ENCODE data around the gene PRDM8.
"Not testable (repeated sequence)": the region's sequence is repeated elsewhere in the genome, so short reads cannot be mapped to it uniquely, and the experiment has no call there.

The PRDM8 gene

DNA sequence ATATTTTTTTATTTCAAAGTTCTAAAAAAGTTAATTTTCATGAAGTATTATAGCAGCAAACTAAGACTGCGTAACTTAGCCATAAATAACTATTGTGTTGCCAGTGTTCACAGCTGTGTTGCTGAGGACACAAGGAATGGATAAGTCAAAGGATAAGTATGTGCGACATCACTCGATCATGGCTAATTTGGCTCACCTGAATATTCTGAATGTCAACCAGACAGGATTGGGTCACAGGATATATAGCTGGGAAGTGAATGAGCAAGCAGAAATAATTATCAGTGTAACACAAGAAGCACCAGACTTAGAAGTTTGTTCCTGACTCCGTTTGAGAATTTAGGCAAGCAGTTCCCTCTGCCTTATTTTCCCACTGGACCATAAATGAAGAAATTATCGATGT, 33.9 kb downstream of the PRDM8 start:
- no peak for DNase-seq

DNA sequence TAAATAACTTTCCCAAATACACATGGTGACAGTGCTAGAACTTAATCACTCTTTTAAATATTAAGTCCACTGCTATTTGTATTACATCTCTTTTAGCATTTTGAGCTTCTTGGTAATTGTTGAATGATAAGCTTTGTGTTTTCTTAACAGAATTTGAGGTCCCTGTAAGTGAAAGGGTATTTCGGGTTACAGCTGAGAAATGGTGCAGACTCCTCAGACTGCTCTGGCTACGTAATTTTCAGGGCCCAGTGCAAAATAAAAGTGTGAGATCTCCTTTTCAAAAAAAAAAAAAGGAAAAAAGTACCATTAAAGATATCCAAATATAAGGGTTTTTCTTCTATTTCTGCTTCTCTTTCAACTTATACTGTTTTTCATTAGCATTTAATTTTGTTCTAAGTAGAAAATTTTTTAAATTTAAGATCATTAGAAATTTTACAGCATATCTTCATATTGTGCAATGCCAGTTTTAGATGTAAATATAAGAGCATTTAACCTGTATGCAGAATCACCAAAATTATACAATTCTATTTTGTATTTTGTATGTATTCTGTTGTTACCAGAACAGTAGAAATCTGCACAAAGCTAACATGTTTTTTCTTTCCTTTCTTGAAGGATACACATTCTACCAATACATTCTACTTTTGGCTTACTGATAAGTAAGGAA, 35.5 kb downstream of the PRDM8 start:
- no peak for DNase-seq

DNA sequence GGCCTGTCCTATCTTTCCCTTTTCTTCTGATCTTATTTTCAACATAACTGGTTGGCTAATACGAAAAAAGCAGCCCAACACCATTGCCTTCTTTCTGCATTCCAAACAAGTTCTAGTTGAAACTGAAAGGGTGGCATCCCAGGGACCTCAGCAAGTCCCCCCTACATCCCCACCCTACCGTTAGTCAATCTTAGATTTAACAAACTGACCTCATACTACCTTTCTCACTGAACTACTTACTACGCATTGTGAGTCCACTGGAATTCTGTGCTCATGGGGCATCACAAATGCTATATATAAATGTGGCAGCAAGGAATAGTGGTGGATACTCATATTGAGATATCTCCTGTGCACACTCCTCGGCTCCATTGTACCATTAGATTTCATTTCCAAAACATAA, 36.1 kb downstream of the PRDM8 start:
- DNase-seq, result no peak

DNA sequence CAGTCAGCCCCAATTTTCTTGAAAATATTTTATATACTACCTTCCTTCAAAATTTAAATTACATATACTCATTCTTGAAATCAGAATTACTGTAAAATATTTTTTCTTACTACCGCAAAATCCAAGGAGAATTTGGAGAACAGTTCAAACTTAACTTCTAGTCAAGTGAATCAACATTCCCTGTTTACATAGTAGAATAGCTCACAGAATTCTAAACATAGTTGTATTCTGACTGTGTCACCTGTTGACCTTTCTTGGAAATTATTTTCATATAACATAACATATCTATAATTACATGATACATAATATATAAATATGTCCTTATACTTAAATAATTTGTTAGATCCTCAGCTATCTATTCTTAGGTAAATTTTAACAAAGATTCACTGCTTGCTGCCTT, 38.1 kb downstream of the PRDM8 start:
- no peak for DNase-seq

GRCh38 chr4:80237992-80238391, 40.7 kb downstream of the PRDM8 start:
- DNase-seq, result no peak

- DNase-seq, result no peak
These were observed 42.3 kb downstream of the PRDM8 start for GRCh38 chr4:80239480-80240150.

GRCh38 chr4:80240976-80241375, 43.7 kb downstream of the PRDM8 start:
- no peak for DNase-seq

DNA sequence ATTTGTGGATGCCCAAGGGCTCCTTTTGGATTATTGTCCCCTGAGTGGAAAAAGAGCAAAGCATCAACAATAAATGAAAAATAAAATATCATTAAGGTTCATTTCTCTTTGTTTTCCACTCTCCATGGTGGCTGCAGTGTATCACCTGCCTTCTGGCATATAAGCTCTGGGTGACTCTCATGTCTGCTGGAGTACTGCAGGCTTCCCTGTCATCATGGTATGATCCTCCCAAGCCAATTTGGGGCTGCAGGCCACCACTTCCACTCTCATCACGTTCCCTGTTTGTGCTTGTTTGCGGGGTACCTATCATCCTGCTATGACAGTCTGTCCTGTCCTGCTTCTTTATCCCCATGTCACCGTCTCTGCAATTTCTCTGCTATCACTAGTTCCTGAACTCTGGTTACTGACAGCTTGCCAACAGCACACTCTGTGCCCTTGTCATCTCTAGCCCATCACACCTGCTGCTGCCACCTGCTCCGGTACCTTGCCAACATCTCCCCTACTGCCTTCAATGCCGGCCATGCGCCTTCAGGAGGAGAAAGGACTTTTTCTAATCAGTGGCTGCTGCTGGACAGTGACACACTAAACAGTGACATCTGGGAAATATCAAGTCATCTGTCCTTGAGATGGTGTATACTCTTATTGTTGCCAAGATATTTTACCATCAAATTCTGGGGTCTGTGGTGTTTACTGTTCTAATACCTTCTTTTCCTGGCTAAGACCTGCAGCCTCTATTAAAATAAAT, 46.1 kb downstream of the PRDM8 start:
- DNase-seq, result no peak

DNA sequence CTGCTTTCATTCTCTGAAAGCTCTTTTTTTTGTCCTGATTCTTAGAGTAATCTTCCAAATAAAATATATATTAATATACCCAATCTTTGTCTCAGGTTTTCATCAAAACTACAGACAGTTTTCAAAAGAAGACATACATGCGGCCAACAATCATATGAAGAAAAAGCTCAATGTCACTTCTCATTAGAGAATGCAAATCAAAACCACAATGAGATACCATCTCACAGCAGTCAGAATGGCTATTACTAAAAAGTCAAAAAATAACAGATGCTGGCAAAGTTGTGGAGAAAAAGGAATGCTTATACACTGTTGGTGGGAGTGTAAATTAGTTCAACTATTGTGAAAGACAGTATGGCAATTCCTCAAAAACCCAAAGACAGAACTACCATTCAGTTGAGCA, 50.2 kb downstream of the PRDM8 start:
- DNase-seq, result not testable (repeated sequence)

GRCh38 chr4:80249144-80249543, 51.8 kb downstream of the PRDM8 start:
- DNase-seq, result no peak

DNA sequence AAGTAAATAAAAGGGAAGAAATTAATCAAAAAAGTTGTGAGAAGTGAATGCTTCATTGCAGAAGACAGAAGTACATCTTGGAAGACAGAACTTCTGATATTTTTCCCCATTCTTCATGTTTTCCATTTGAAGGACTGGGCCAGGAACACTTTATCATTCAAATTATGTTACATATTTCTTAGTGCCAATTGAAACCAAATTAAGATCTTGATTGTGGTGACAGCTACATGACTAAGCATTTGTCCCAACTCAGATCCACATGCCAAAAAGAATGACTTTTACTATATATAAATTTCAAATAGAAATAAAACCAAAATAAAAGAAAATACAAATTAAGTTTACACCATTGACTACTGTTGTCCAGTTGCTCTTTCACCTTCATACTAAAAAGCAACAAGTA, 55.1 kb downstream of the PRDM8 start:
- DNase-seq, result no peak

GRCh38 chr4:80252953-80253352, 55.6 kb downstream of the PRDM8 start:
- DNase-seq, result no peak

DNA sequence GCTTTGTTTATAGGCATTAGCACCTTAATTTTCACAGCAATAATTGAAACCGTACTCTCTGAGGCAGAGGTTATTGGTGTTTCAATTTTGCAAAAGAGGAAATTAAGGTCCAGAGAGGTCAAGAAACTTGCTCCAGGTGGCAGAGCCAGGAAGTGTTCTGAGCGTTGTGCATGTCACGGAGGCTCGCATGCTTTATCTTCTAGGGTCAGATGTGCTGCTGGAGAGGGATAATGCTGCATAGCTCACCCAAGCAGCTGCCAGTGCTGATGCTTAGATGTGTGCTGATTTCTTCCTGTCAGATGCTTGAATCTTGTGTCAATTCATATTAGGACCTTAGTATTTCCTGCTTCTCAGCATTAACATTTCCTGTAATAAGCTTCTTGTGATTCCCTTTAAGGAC, 56.2 kb downstream of the PRDM8 start:
- DNase-seq, result no peak

Measured in activated CD4-positive, alpha-beta T cell treated with anti-CD3 and anti-CD28 coated beads, Interleukin-2, amount 50 U/mL, for 16 hours (primary cell).